Islet precursor cell (in vitro differentiated cells): ENCODE results near the gene NOTCH1.

Experiments
- DNase-seq: peaks from one replicate; pipeline ENCODE4 v3.0.0-alpha.2; 2018

Gene NOTCH1

DNA sequence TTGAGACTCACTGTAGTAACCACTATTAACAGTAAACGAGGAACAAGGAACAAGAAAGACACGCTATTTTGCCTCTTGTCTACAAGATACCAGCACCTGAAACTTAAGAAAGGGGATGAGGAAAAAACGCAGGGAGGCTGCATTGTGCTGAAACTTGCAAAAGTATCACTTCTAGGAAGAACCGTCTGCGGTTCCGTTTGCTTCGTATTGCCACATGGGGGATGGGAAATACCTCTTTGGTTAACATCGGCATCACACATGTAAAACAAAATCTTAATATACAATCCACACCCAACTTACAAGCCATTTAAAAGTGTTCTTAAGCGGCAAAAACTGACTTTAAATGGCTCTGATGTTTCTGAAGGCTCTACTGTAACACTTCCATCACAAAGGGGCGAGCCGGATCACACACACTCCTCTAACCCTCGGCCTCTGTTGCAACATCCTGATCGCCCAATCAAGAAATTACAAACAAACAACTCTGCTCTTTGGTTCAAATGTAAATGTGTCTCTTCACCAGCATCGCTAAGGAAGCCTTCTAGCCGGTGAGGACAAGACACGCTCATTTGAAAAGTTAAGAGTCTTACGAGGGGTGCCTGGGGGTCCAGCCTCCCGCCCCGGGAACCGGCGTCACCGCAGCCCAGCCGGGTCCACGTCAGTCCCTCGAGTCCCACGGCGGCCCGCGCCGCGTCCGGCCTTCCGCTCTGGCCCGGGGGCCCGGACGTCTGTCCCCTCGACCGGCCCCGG lies 63.6 kb downstream of the NOTCH1 start:
- DNase-seq: no peak

DNA sequence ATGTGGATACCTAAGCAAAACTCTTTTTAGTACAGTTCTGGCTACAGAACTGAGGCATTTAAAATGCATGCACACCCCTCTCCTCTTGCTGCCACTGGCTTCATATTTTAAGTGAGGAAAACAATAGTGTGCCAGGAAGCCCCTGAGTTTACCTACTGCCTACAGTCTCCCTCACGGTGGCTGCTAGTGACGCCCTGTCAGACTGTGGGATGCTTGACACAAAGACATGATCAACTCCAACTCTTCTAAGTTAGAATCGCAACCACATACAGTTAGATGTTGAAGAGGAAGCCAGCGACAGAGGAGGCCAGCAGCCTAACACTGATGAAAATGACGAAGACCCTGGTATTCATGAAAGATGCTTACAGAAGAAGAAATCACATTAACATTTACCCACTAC lies 64.3 kb downstream of the NOTCH1 start:
- no peak for DNase-seq

DNA sequence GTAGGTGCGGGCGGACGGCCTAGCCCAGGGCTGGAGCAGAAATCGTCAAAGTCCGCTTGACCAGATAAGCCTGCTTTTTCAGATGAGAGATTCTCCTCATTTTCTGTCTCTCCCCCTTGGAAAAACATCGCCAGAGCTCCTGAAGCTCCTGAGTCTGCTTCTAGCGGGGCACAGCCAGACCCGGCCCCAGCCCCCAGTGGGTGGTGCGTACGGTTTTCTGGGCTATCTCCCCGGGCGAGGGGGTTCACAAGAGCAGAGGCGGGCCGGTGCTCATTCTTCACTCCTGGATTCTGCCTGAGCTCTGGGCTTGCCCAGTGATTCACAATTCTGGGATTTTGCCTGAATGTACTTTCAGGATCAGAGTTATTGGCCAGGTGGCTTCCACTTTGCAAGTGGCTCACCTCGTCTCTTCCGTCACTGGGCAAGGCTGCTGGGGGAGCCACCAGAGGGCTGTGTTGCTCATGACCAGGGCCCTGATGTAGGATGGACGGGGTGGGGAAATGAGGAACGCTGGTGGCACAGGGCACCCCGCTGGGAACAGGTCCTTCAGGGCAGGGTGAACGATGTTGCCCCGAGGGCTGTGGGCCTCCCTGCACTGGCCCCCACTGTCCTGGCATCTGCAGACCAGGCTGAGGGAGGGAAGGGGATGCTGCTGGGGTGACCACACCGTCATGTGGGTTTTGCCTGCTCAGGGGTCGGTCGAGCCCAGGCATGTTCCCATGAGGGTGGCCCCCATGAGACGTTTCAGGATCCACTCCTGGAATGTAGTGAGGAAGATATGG lies 69.3 kb downstream of the NOTCH1 start:
- DNase-seq: no peak

DNA sequence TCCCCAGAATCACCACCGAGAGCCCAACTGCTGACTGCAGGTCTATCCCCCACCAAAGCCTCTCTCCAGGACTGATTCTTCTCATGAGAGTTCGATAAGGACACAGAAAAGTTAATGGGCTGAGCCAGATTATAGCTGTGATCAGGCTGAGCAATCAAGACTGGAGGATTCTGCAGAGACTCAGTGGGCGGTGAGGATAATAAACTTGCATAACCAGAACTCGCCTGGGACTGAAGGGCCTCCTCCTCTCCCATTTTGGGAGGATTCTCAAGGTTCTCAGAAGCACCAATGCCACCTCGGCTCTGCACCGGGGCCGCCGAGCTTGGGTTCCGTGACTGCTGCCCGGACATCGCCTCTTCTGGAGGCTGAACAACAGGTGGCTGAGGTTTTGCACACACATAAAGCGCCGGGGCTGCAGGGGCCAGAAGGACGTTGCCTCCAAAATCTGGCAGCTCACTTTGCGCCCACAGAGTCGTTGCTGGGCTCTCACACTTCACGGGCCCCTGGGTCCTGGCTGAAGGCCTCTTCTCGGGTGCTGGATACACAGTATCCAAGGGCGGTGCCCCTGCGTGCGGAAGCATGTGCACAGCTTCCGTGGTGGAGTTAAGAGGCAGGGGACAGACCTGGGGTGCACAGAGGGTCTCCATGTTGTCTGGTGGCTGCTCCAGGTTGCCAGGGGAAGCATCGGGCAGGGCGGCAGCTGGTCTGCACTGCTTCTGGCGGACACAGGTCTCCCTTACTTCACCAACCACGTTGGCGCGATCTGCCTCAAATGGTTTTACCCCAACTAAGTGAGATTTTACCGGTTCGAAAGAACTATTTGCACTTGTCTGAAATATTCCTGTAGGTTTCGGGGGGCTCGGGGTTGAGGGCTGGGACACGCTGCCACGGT lies 70.6 kb downstream of the NOTCH1 start:
- no peak for DNase-seq

DNA sequence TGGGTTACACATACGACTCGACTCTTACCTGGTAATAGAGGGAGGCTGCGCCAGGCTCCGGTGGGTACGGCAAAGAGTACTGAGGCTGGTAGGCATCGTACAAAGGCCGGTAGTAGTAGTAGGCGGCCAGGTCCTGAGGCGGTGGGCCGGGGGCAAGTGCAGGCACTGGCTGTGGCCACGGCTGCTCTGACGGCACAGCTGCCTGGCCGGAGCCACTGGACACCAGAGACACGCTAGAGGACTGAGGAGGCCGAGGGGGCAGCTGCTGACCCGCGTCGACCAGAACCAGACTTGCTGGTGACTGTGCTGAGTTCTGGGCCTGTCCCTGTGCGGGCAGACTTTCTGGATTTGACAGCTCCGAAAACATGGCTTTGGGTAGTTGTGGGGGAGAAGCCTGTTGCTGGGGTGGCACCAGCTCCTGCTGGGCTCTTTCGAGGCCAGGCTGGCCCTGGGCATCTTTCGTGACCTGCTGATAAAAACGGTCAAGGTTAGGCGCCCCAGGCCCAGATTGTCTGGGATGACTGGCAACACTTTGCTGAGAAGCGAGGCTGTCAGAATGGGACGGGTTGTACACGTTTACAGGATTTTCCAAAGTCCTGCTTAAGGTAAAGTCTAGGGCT lies 71.7 kb downstream of the NOTCH1 start:
- no peak for DNase-seq

DNA sequence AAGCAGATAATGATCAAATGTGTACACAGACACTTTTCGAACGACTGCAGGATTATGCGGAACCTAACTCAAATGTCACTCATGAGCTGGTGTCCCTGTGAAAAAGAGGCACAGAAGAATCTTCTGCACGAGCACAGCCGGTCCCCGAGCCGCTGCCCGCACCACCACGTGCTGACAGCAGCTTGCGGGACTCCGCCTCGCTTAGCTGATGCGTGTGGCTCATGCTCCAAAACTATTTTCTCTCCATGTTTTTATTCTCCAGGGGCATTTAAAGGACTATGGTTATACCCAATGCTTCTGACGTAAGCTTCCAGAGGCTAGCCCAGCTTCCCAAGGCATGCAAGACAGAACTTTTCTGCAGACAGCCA lies 72.5 kb downstream of the NOTCH1 start:
- DNase-seq: no peak

DNA sequence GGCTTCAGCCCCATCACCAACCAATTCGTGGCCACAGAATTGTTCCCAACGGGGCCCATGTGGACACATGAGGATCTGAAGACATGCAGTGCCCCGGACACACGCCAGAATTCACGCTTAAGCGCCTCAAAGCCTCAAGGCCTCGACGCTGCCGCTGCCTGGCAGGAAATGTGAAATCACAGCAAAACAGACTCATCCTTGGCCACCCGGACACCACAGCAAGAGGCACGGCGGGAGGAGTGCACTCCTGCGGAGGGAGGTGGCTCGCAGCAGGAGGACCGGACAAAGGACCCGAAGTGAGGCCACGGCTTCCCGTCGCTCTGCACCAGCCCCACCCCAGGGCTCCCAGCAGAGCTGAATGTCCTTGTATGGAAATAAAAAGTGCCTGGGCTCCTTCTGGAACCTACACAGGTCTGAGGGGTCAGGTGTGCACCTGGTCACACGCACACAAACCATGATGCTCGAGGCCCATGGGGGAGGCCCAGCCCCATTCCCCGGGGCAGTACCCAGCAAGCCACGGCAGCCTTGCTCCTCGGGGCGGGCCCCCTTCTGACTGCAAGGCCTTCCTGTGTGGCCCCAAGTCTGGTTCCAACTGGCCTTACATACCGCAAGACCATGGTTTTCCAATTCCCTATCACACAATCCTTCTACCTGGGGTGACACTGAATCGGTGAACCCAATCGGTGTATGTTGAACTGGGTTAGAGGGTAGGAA lies 73.1 kb downstream of the NOTCH1 start:
- DNase-seq: no peak

DNA sequence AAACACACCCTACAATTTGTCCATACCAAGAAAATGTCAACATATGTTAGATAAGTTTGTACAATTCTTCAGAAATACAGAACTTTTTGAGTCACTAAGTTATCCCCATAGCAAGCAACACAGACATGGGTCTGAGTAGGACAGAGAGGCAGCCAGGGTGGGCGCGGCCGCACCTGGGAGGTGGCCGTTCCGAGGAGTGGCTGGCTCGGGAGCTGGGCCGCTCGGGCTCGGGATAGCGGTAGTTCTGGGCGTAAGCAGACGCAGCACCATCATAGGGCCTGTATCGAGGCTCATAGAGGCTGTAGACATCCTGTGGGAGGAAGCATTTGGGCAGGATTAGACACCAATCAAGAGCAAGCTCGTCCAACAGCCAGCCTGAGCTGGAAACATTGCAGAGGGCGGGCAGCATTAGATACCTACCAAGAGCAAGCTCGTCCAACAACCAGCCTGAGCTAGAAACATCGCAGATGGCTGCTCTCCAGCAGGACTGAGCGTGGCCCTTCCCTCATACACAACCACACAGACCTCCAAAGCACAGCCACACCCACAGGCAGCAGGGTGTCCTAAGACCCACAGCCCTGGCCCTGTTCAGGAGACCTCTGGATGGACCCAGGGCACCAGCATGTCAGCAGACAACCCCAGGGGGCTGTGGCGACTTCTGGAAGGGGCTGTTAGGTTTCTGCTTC lies 73.9 kb downstream of the NOTCH1 start:
- no peak for DNase-seq

DNA sequence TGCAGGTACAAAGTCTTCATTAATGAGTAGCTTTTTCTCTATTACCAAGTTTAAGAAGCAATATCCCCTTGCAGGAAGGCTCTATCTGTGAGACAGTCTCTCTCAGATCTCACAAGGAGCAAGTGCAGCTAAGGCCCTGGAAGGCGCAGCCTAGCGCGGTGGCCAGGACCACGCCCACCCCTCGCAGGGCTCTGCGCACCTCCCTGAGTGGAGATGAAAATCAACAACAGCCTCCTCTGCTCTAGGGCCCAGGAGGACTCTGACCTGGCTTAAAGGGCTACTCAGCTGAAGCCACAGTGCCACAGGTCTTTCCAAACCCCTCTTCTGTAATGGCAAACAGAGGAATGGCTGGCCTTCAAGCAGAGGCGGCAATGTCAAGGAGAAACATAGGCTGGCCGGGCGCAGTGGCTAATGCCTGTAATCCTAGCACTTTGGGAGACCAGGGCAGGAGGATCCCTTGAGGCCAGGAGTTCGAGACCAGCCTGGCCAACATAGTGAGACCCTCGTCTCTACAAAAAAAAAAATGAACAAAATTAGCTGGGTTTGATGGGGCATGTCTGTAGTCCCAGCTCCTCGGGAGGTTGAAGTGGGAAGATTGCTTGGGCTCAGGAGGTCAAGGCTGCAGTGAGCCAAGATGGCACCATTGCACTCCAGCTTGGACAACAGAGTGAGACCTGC lies 74.9 kb downstream of the NOTCH1 start:
- DNase-seq: no peak

DNA sequence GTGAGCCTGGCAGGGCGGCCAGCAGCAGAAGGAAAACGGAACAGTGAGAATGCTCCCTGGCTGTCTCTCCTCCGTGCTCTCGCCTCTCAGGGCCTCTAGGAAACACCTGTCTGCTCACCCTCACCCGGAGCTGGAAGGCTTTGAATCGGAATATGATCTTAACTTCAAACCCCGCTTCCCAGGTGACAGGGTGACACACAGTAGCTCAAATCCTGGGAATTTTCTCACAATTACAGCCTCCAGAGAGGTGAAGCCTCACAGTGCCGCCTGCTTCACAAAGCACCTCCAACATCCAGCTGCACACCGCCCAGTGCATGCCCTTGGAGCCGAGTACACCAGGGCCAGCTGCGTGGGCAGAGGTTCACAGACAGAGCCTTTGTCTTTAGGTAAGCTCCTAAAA lies 75.5 kb downstream of the NOTCH1 start:
- DNase-seq: no peak

DNA sequence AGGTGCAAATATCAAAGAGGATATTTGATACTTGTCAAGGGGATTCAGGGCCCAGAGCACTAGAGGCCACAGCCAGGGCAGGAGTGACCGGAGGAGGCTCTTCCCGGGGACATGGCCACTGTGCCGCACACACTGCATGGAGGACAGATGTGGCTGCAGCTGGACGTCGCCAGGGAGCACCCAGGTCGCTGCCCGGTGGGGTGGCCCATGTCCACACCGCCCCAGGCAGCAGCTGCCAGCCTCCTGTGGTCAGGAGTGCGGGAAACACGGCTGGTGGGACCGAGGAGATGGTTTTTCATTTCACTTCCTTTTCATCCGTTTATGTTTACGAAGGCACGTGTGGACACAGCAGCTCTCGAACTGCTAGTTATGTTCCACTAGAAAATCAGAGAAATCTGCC lies 78.1 kb downstream of the NOTCH1 start:
- DNase-seq: no peak

DNA sequence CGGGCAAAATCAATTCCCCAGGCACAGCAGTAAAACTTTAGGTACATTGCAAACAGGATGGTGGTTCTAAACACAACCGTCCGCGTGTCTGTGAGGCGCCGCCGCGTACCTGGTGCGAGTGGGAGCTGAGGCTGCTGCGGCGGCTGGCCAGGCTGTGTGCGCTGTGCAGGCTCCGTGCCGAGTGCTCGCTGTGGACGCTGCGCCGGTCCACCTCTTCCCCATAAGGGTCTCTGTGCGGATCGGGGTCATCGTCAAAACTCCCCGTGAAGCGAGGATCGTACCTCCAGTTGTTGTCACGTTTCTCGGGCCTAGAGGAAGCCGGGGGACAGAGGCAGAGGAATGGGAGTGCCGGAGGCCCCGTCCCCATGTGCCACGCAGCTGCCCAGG lies 79.7 kb downstream of the NOTCH1 start:
- DNase-seq: no peak

DNA sequence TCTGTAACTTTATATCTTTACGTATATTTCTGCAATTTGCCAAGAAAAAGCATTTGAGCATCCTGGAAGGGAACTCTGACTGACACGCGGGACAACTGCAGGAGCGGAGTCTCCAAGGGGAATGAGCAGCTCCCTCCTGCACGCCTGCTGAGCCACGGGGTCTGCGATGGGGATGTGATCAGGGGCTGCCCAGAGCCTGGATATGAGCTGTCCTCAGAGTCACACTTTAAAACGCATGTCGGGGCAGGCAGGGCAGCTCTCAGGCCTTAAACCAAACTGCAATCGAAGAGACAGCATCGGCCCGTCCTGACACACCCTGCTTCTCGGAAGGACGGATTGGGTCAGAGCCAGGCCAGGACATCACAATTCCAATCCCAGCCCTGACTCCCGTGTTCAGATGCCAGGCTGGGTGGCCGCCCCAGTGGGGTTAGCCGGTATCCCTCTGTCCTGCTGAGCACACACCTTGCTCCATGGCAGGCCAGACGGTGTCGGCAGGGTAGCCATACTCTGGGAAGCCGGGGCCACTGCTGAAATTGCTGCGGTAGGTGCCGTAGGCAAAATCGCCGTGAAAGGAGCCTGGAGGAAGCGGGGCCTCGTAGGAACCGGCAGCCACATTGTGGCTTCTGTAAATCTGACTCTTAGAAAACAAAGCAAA lies 80.2 kb downstream of the NOTCH1 start:
- no peak for DNase-seq

DNA sequence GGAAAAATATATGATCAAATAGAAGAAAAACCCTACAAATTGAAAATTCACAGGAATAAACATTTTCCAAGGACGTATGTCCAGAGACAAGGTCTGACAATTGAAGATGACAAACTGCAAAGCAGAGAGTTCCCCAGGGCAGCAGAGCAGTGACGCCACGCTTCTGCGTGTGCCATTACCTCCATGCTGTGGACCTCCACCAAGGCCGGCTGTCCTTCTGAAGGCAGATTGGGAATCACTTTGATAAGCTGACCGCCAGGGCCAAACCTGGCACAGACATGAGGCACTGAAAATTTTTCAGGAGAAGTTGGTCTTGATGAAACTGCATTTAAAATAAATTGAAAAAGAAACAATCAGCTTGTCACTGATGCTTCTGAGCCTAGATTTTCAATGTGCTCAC lies 81.6 kb downstream of the NOTCH1 start:
- DNase-seq: no peak

DNA sequence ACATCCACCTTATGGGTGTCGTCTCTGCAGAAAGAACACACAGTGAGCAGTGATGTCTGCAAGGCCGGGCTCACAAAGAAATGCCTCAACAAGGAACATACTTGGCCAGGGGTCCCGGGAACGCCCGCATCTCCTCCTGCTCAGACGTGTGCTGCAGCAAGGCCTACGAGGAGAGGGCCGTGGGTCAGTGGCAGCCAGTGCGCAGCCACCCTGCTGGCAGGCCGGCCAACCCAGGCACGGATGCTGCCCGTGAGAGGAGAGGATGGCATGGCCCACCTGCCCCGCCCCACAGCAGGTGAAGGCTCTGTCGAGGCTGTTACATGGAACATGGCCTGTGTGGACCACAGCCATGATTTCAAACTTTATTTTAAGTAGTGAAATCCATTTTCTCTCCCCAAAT lies 82.3 kb downstream of the NOTCH1 start:
- DNase-seq: no peak

DNA sequence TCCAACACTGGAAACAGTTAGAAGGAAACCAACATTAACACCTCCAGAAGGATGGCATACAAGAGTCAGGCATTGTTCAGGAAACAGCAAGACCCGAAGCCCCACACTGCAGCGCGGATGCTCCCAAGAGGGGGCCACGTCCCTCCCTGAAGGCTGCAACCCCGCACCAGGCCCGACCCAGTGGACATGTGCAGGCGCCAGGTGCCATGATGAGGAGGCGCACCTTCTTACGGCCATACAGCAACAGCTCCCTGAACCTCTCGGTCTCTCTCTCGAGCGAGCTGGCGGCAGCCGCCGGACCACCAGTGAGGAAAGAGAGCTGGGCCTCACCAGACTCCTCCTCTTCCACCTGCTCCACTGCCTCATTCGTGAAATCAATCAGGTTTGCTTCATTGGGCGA lies 83.2 kb downstream of the NOTCH1 start:
- DNase-seq: no peak

DNA sequence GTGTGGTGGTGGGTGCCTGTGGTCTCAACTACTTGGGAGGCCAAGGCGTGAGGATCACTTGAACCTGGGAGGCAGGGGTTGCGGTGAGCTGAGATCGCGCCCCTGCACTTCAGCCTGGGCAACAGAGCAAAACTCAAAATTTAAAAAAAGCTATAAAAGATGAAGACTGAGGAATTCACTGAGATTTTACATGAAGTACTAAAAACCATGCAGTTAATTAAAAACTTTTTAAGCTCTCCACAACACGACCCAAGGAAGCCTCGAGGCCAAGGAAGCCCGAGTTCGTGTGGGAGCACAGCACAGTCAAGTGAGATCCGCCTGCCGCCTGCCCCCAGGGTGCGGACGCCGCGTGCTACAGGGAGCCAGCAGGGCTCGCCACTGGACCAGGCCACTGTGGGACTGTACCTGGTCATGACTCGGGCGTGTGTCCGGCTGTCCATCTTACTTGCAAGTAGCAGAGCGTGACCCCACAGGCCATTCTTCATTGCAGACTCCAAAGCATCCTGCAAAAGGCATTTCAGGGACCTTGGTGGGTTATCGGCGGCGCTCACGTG lies 85.0 kb downstream of the NOTCH1 start:
- no peak for DNase-seq

DNA sequence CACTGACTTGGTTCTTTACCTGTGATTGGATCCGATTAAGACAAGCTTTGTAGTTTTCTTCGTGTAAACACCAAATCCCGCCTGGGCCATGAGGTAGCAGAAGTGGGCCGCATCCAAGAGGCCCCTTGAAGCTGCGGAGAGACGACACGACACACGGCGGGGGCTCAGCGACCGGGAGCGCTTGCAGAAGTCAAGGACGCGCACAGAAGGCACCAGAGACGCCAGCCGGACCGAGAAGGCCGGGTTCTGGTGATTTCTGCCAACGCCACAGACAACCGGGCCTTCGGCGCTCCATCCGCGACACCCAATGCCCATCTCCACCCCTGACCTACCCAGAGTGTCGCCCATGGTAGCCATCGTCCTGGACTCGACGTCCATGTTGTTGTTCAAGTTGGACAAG lies 86.4 kb downstream of the NOTCH1 start:
- no peak for DNase-seq

DNA sequence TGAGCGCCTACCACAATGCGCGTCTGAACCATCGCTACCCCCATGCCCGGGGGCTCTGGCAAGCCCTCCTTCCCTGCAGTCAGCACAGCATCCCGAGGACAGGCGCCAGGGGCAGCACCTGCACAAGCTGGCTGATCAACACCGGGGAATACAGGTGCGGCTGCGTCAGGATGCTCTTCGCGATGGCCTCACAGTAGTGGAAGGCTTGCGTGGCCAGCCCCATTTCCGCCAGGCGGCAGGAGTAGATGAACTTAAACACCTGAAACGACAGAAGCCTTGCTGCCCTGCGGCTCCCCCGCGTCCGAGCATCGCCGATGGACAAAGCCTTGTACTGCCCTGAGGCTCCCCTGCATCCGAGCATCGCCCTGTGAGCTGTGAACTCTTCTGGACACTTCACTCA lies 88.5 kb downstream of the NOTCH1 start:
- no peak for DNase-seq

DNA sequence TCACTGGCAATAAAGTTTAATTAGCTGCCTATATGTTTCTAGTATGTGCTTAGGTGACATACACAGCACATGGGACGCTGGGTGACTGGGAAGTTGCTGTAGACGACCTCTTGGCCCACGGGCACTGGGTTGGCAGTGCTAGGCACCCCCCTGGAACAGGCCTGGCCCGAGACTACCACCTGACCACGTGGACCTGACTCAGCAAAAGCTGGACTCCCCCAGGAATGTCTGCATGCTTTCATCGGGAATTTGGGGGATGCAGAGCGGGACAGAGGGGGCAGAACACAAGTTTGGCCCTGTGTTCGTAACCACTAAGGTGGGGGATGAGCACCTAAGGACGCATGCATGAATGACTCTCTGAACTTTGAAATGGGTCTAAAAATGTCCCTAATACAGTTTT lies 89.6 kb downstream of the NOTCH1 start:
- no peak for DNase-seq
